HG03521 (cell line): ENCODE measurements around the gene TNFRSF8.

Source experiments
- ATAC-seq: cut with Tn5 transposase; IDR thresholded peaks from one replicate; pipeline ENCODE4 v1.9.1; 2021; ENCODE audit warnings: mild to moderate bottlenecking, moderate library complexity; ENCODE audit not compliant: unreplicated experiment

TNFRSF8 gene

GRCh38 chr1:12185918-12186678 lies 123.0 kb downstream of the TNFRSF8 start:
- ATAC-seq: no peak

- no peak for ATAC-seq
Observed at GRCh38 chr1:12186679-12186985, 123.5 kb downstream of the TNFRSF8 start.

DNA sequence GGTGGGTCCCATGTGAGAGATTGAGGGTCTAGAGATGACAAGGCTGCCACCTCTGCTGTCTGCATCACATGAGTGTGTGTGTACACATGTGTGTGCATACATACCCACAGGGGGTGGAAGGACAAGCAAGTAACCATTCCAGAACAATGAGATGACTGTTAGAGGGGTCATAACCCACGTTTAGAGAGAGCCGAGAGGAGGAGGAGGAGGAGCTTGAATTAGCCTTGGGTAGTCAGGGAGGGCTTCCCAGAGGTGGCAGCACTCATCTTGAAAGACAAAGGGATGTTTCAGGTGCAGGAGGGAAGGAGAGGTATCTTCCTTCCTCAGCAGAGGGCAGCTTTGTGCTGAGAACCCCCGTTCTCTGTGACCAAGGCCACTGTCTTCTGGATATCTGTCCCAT lies 125.0 kb downstream of the TNFRSF8 start:
- ATAC-seq: no peak

DNA sequence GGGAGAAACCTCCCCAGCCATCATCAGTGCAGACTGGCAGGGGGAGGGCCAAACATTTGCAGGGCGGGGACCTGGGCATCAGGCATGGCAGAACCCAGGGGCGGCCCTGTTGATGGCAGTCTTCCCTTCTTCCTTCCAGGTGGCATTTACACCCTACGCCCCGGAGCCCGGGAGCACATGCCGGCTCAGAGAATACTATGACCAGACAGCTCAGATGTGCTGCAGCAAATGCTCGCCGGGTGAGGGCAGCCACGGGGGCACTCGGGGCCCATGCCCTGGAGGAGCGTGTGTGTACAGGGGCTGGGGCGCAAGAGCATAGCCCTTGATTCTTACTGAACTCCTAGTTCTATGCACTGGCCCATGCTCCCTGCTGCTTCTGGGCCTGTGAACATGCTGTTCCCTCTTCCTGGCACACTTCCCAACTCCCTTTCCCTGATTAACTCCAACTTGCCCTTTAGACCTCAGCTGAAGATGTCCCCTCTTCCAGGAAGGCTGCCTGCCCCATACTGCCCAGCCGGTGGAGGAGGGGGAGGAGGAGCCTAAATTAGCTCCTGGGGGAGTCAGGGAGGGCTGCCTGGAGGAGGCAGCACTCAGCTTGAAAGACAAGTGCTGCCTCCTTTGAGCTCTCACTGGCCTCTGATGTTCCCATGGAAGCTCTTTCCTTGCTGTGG lies 125.7 kb downstream of the TNFRSF8 start:
- no peak for ATAC-seq

DNA sequence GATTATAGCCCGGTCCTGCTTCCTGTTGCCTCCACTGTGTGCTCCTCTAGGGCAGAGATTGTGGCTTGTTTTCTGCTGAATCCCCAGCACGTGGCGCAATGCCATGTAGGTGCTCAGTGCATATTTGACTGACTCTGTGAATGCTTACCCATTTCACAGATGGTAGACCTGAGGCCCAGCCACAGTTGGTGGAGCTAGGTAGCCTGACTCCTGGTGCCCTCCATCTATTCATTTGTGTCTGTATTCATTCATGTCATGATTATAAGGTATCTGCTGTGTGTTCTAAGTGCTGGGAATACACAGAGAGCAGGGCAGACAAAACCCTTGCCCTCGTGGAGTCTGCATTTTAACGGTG lies 126.2 kb downstream of the TNFRSF8 start:
- ATAC-seq: no peak

DNA sequence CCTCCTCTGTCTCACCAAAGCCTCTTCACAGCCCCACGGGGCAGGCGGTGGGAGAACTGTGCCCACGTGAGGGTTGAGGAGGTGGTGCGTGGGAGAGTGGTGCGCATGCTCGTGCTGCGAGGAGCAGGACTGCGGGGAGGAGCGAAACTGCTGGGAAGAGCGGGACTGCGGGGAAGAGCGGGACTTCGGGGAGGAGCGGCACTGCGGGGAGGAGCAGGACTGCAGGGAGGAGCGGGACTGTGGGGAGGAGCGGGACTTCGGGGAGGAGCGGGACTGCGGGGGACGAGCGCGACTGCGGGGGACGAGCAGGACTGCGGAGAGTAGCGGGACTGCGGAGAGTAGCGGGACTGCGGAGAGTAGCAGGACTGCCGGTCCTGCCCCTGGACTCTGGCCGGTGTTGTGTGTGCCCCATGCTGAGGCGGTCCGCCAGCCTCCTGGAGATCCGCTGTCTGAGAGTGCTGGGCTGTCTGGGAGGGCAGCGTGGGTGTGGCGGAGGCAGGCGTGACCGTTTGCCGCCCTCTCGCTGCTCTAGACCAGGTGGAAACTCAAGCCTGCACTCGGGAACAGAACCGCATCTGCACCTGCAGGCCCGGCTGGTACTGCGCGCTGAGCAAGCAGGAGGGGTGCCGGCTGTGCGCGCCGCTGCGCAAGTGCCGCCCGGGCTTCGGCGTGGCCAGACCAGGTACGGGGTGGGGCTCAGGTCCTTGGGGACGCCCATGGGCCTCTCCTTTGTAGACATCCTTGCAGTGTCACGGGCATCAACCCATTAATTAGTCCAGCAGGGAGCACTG lies 128.3 kb downstream of the TNFRSF8 start:
- no peak for ATAC-seq
